ENCODE measurements around the gene PBXIP1. TPM values are rescaled to one million over a fixed set of nuclear protein-coding genes. Genes with fewer than 3 reads are reported as not detected.
A peak's percentile ranks its signal among the peaks of the same experiment; 100 is the strongest.

Gene PBXIP1
- polyA plus RNA-seq, 3 donors, result 23.1 to 31.7 (median 24.0) TPM

- Mint-ChIP-seq H3K36me3 (peaks cover 3 to 7% of the 10 kb centered on the region in 2 donors), H3K4me1 (peaks cover 56% of the 10 kb centered on the region), H3K27ac (peak within 1 kb of the TSS; percentile 92 to 100 (median 98)), H3K9me3 (no peaks in the 10 kb centered on the region), H3K4me3 (peak within 1 kb of the TSS; percentile 96 to 99), H3K27me3 (ENCODE audit: low read depth in 3 of 3) (peaks cover 0 to 4% (median 0%) of the 10 kb centered on the region in 3 donors)
- peaks cover 66 to 72% of the 10 kb centered on the region in 2 donors for H3K4me1 ChIP-seq (ENCODE audit: control insufficient read depth in 1 of 2, insufficient read depth in 2 of 2, low read length in 2 of 2)
- peak within 1 kb of the TSS; percentile 75 for H2AFZ ChIP-seq (ENCODE audit: insufficient read depth, low read depth, low read length, poor library complexity, severe bottlenecking)
- H3K79me2 ChIP-seq (ENCODE audit: insufficient read depth, low read length), result peaks cover 78% of the 10 kb centered on the region
- TF ChIP-seq CTCF (IDR thresholded peaks at IDR 0.05), result no peak
- H3K27ac ChIP-seq (ENCODE audit: low read depth in 1 of 2, low read length in 2 of 2), result peak within 1 kb of the TSS; percentile 95 to 99
- 0% methylated on average over 17 of the region's 35 CpGs for WGBS (ENCODE audit: insufficient coverage)
- H3K4me2 ChIP-seq (replicated peaks; ENCODE audit: extremely low read depth, low read length, poor library complexity, severe bottlenecking), result peak within 1 kb of the TSS; percentile 100
- H4K20me1 ChIP-seq (ENCODE audit: insufficient read depth, low read length), result peaks cover 19% of the 10 kb centered on the region
- H3K36me3 ChIP-seq (replicated peaks in 1 of 2; ENCODE audit: control insufficient read depth in 1 of 2, insufficient read depth in 2 of 2, low read length in 2 of 2), result no peaks in the 10 kb centered on the region
- H3K9ac ChIP-seq (ENCODE audit: insufficient read depth, low read length, poor library complexity, severe bottlenecking), result peak within 1 kb of the TSS; percentile 85
- intact Hi-C loops (cut with micrococcal nuclease), result loop anchor here (2.0 to 5.0 kb wide), 4 partner anchors 14 to 60 kb away; partner anchors contain the start of genes PYGO2 (in 2 of the 2), ADAM15 (in 1 of the 2) and EFNA4 (in 1 of the 2)
- no peak for DNase-seq
- H3K27me3 ChIP-seq (ENCODE audit: control insufficient read depth in 2 of 2, insufficient read depth in 2 of 2, low read length in 2 of 2), result no peaks in the 10 kb centered on the region
- no peaks in the 10 kb centered on the region for H3K9me3 ChIP-seq (replicated peaks in 1 of 2; ENCODE audit: control insufficient read depth in 1 of 2, insufficient read depth in 1 of 2, low read length in 2 of 2)
- H3K4me3 ChIP-seq (replicated peaks in 1 of 3; ENCODE audit: low read depth in 2 of 3, low read length in 3 of 3), result peak within 1 kb of the TSS; percentile 84 to 100 (median 99)
These were observed 46.7 kb upstream of the PBXIP1 start, which contains the start of gene ZBTB7B for GRCh38 chr1:155002464-155003226. Gene ZBTB7B (plus strand): TSS chr1:155002802. CDS start chr1:155014661, 11,859 bp downstream.

GRCh38 chr1:155001675-155002463 is 46.0 kb upstream of the PBXIP1 start:
- intact Hi-C loops (cut with micrococcal nuclease), result loop anchor here (2.0 to 5.0 kb wide), 4 partner anchors 15 to 60 kb away; partner anchors contain the start of genes PYGO2 (in 2 of the 2), ADAM15 (in 1 of the 2) and EFNA4 (in 1 of the 2)
- Mint-ChIP-seq H3K9me3 (no peaks in the 10 kb centered on the region), H3K27me3 (ENCODE audit: low read depth in 3 of 3) (peaks cover 0 to 4% (median 0%) of the 10 kb centered on the region in 3 donors), H3K36me3 (peaks cover 3 to 7% of the 10 kb centered on the region in 2 donors), H3K4me1 (peaks cover 56% of the 10 kb centered on the region), H3K4me3 (peak overlapping the region; percentile 96 to 99), H3K27ac (peak overlapping the region; percentile 90 to 100 (median 96))
- Histone ChIP-seq H4K20me1 (ENCODE audit: insufficient read depth, low read length) (peaks cover 19% of the 10 kb centered on the region), H3K79me2 (ENCODE audit: insufficient read depth, low read length) (peaks cover 71% of the 10 kb centered on the region), H3K27me3 (ENCODE audit: control insufficient read depth in 2 of 2, insufficient read depth in 2 of 2, low read length in 2 of 2) (no peaks in the 10 kb centered on the region), H2AFZ (ENCODE audit: insufficient read depth, low read depth, low read length, poor library complexity, severe bottlenecking) (peak overlapping the region; percentile 75), H3K4me1 (ENCODE audit: control insufficient read depth in 1 of 2, insufficient read depth in 2 of 2, low read length in 2 of 2) (peaks cover 65 to 72% of the 10 kb centered on the region in 2 donors), H3K9ac (ENCODE audit: insufficient read depth, low read length, poor library complexity, severe bottlenecking) (peak overlapping the region; percentile 81), H3K9me3 (replicated peaks in 1 of 2; ENCODE audit: control insufficient read depth in 1 of 2, insufficient read depth in 1 of 2, low read length in 2 of 2) (no peaks in the 10 kb centered on the region), H3K27ac (ENCODE audit: low read depth in 1 of 2, low read length in 2 of 2) (peak overlapping the region; percentile 87 to 95), H3K36me3 (replicated peaks in 1 of 2; ENCODE audit: control insufficient read depth in 1 of 2, insufficient read depth in 2 of 2, low read length in 2 of 2) (no peaks in the 10 kb centered on the region), H3K4me2 (replicated peaks; ENCODE audit: extremely low read depth, low read length, poor library complexity, severe bottlenecking) (peak overlapping the region; percentile 90), H3K4me3 (replicated peaks in 1 of 3; ENCODE audit: low read depth in 2 of 3, low read length in 3 of 3) (peak overlapping the region; percentile 67 to 98 (median 77))
- peak; percentile 94 to 99 (median 96) for DNase-seq
- no peak for TF ChIP-seq CTCF (IDR thresholded peaks at IDR 0.05)
- 0% methylated on average over 14 of the region's 38 CpGs for WGBS (ENCODE audit: insufficient coverage)
